GM18868 (cell line): Measurements from ENCODE around the gene IFT52.

Experiments
- ATAC-seq: cut with Tn5 transposase; IDR thresholded peaks from one replicate; pipeline ENCODE4 v1.9.1; 2021; ENCODE audit warnings: mild to moderate bottlenecking, moderate library complexity; ENCODE audit not compliant: unreplicated experiment

IFT52 gene

DNA sequence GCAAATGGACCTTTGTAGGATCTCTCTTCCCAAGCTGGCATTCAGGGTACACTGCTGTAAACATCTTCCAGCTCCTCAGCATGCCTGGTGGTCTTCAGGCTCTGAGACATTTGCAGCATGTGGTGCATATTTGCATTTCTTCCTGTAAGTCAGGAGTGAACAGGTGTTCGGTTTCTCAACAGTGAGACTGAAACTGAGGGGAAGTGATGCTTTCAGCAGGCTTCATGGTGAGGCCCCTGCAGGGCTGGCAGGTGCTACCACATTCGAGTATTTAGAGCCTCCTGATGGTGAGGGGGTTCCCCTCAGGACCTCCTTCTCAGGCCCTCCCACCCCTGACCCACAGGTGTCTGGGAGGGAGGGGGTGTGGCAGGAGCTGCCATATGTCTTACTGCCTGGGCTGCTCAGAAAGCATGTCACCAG is 91.3 kb downstream of the IFT52 start:
- ATAC-seq, result peak; percentile 91

DNA sequence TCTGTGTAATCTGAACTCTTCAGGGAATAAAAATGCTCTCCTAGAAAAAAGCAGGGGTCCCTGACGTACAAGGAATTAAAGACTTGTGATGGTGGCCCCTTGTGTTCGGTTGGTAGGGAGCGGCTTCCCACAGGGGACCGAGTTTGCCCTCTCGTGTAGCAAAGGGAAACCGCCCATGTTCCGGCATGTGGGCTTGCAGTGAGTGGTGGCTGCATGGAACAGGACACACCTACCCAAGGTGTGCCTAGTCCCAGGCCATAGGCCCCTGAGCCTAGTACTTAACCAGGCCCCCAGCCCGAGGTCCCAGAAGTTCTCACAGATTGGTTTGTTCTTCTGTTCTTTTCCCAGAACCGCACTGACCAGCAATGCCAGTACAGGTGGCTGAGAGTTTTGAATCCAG is 91.7 kb downstream of the IFT52 start:
- peak; percentile 26 for ATAC-seq

DNA sequence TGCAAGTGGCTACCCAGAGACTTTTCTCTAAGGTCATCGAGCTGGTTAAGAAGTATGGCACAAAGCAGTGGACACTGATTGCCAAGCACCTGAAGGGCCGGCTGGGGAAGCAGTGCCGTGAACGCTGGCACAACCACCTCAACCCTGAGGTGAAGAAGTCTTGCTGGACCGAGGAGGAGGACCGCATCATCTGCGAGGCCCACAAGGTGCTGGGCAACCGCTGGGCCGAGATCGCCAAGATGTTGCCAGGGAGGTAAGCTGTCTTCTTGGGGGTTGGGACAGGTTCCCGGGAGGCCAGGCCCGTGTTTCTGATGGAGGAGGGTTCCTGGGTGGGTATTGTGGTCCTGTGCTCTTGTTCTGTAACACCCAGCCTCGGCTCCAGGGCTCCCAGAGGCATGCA is 96.1 kb downstream of the IFT52 start:
- ATAC-seq, result no peak

DNA sequence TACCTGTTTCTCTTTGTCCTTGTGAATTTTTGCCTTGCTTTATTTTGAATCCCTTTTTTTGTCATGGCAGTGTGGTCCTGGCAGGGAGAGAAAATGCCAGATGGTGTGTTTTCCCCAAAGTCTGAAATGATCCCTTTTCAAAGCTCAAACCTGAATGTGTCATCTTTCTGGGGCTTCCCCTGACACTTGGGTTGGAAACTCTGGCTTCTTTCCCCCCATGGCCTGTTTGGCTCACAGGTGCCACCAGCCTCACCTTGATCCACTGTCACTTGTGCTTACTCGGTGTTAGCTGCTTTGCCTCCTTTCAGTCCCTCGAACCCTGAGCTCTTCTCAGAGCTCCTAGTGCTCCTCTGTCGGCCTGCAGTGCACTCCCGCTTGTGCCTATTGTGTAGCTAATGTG is 98.4 kb downstream of the IFT52 start:
- ATAC-seq, result no peak

DNA sequence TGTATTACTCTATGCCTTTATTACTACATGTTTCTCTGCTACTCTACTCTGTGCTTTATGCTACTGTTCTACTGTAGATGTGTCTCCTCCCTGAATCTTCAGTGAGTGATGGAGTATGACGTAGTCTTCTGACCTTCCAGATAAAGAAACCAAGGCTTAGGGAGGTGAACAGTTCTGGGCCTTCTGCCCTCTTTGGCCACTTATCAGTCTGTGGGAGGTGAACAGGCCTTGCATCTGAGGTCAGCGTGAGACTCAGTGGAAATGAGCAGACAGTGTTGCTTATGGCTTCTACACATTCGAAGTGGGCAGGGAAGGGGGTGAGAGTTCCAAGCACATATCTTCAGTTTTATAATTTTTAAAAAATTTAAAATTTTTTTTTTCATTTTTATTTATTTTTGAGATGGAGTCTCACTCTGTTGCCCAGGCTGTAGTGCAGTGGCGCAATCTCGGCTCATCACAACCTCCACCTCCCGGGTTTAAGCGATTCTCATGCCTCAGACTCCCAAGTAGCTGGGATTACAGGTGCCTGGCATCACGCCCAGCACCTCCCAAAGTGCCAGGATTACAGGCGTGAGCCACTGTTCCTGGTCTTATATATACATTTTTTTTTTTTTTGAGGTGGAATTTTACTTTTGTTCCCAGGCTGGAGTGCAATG is 100.3 kb downstream of the IFT52 start:
- ATAC-seq, result no peak

DNA sequence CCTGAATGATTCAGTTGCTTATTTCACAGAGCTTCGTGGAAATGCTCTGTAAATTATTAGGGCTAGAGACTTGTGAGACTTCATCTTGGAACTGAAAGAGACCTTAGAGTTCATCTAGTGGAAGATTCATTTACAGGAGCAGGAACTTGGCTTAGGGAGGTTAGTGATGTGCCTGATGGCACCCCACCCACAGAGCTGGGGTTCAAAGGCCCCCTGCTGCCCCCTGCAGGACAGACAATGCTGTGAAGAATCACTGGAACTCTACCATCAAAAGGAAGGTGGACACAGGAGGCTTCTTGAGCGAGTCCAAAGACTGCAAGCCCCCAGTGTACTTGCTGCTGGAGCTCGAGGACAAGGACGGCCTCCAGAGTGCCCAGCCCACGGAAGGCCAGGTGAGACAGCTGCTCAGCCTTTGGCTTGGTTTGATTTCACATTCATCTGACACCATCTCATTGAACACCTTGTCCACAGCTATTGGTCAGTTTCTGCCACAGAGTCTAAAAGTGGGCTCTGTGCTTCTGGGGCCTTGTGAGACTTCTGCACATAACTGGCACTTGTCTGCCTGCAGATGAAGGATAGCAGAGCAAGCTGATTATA is 101.3 kb downstream of the IFT52 start:
- no peak for ATAC-seq

DNA sequence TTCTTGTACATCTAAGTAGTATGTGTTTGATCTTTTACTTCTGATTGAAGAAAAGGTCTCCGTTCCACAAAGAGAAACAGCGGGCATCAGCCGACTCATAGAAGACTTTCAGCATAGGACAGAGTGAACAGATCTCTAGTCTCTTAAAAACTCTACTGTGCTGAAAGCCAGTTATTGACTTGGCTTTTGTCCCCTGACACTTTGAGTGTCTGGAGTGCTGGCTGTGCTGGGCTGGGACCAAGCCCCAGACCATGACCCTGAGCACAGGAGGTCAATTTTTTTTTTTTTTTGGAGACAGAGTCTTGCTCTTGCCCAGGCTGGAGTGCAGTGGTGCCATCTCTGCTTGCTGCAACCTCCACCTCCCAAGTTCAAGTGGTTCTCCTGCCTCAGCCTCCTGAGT is 104.0 kb downstream of the IFT52 start:
- no peak for ATAC-seq

DNA sequence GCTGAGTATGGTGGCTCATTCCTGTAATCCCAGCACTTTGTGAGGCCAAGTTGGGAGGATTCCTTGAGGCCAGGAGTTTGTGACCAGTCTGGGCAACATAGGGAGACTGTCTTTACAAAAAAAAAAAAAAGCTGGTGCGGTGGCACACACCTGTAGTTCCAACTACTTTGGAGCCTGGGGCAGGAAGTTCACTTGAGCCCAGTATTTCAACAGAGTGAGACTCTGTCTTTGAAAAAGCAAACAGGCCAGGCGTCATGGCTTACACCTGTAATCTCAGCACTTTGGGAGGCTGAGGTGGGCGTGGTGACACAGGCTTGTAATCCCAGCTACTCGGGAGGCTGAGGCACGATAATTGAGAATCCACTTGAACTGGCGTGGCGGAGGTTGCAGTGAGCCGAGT is 104.8 kb downstream of the IFT52 start:
- ATAC-seq, result no peak
